Osteoblast (primary cell): ENCODE data around the gene TRAPPC6A. TPM values are rescaled to one million over a fixed set of nuclear protein-coding genes. Genes with fewer than 3 reads are reported as not detected.

Experiments used
- DNase-seq: peaks from one replicate; pipeline ENCODE4 v3.0.0; 2011; ENCODE audit warnings: low spot score, mixed read lengths; ENCODE audit not compliant: insufficient read length; ENCODE audit errors: missing footprints
- H2AFZ ChIP-seq: 2 replicates; pipeline ENCODE4 v1.6.0; 2011; ENCODE audit warnings: mild to moderate bottlenecking, low read length
- H3K27ac ChIP-seq: 2 replicates; pipeline ENCODE4 v1.5.1; 2011; ENCODE audit warnings: mild to moderate bottlenecking, low read depth, low read length, moderate library complexity
- H3K27me3 ChIP-seq: 2 replicates; pipeline ENCODE4 v1.6.0; 2012; ENCODE audit warnings: mild to moderate bottlenecking, control low read depth, inconsistent platforms, low read length, moderate library complexity; ENCODE audit not compliant: insufficient read depth
- H3K36me3 ChIP-seq: 2 replicates; pipeline ENCODE4 v1.5.1; 2011; ENCODE audit warnings: mild to moderate bottlenecking, low read length, control low read depth, moderate library complexity; ENCODE audit not compliant: insufficient read depth
- H3K4me1 ChIP-seq: 2 replicates; pipeline ENCODE4 v1.5.1; 2011; ENCODE audit warnings: mild to moderate bottlenecking, low read length, control low read depth, moderate library complexity; ENCODE audit not compliant: insufficient read depth
- H3K4me2 ChIP-seq: 2 replicates; pipeline ENCODE4 v1.6.0; 2011; ENCODE audit warnings: mild to moderate bottlenecking, low read length; ENCODE audit not compliant: insufficient read depth
- H3K4me3 ChIP-seq: fragments of 200-600 bp; sonication (generic); 3 replicates; pipeline ENCODE4 v1.5.1; 2012; ENCODE audit warnings: mild to moderate bottlenecking, low read length, inconsistent platforms; ENCODE audit not compliant: insufficient read depth
- H3K79me2 ChIP-seq: 2 replicates; pipeline ENCODE4 v1.6.0; 2012; ENCODE audit warnings: mild to moderate bottlenecking, low read length, control low read depth, inconsistent platforms; ENCODE audit not compliant: insufficient read depth
- H3K9me3 ChIP-seq: 2 replicates; pipeline ENCODE4 v1.5.1; 2011; ENCODE audit warnings: low read depth, low read length, control low read depth
- H4K20me1 ChIP-seq: 2 replicates; pipeline ENCODE4 v1.6.0; 2012; ENCODE audit warnings: mild to moderate bottlenecking, low read length, control low read depth; ENCODE audit not compliant: insufficient read depth
- total RNA-seq: library from RNA; depleted of rRNA; stranded (reverse); fragments of >200 nt; gene quantifications from 2 replicates; pipeline ENCODE4 v1.2.3, GENCODE V29; 2012
- TF ChIP-seq, protein P1 (sequence below): IDR thresholded peaks from 2 replicates; pipeline ENCODE4 v1.5.1; 2011; ENCODE audit warnings: mild to moderate bottlenecking, low read depth, low read length, moderate library complexity; ENCODE audit errors: extremely low read depth

TRAPPC6A gene
- total RNA-seq, 1 donor: 13.8 TPM

DNA sequence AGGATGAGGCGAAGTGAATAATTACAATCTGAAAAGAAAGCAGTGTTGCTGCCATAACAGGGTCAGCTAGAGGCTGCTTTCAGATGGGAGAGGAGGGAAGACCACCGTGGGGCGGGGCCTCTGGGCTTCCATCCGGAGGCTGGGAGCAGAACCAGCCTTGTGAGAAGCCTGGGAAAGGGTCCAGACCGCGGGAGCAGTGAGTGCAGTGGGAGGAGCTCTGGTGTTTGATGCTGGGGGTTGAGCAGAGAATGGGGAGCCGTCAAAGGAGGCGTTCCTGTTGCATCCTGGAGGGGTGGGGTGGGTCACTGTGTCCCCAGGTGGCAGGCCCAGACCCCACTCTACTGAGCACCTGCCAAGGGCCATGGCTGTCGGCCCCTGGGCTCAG lies 35.3 kb downstream of the TRAPPC6A start:
- Histone ChIP-seq H3K4me1 (no peaks in the 10 kb centered on the region), H2AFZ (no peak overlapping the region), H3K79me2 (peaks cover 18% of the 10 kb centered on the region), H3K9me3 (no peaks in the 10 kb centered on the region), H3K36me3 (peaks cover 20% of the 10 kb centered on the region), H4K20me1 (peaks cover 10% of the 10 kb centered on the region), H3K4me2 (no peak overlapping the region), H3K4me3 (no peak overlapping the region), H3K27me3 (no peaks in the 10 kb centered on the region), H3K27ac (no peak overlapping the region)
- peak; percentile 90 for DNase-seq
- TF ChIP-seq, protein P1, sequence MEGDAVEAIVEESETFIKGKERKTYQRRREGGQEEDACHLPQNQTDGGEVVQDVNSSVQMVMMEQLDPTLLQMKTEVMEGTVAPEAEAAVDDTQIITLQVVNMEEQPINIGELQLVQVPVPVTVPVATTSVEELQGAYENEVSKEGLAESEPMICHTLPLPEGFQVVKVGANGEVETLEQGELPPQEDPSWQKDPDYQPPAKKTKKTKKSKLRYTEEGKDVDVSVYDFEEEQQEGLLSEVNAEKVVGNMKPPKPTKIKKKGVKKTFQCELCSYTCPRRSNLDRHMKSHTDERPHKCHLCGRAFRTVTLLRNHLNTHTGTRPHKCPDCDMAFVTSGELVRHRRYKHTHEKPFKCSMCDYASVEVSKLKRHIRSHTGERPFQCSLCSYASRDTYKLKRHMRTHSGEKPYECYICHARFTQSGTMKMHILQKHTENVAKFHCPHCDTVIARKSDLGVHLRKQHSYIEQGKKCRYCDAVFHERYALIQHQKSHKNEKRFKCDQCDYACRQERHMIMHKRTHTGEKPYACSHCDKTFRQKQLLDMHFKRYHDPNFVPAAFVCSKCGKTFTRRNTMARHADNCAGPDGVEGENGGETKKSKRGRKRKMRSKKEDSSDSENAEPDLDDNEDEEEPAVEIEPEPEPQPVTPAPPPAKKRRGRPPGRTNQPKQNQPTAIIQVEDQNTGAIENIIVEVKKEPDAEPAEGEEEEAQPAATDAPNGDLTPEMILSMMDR: no peak

DNA sequence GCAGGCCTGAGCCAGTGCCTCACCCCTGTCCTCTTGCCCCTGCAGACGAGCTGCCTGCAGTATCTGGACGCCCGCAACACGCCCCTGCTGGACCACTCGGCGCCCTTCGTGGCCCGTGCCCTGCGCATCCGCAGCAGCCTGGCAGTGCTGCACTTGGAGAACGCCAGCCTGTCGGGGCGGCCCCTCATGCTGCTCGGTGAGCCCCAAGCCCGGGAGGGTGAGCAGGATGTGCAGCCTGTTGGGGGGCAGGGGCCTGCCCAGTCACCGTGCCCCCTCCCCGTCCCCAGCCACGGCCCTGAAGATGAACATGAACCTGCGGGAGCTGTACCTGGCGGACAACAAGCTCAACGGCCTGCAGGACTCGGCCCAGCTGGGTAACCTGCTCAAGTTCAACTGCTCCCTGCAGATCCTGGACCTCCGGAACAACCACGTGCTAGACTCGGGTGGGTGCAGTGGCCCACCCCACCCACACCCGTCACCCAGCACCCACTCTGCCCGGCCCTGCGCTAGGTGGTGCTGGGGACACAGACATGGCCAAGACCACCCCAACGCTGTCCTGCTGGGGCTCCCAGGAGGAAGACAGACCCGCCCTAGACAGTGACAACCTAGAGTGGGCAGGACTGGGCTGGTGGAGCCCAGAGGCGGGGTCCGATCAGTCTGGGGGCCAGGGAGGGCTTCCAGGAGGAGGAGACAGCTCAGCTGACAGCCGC lies 35.9 kb downstream of the TRAPPC6A start:
- Histone ChIP-seq H3K79me2 (peaks cover 24% of the 10 kb centered on the region), H3K27me3 (no peaks in the 10 kb centered on the region), H3K36me3 (peaks cover 19% of the 10 kb centered on the region), H3K4me2 (no peak overlapping the region), H4K20me1 (peaks cover 15% of the 10 kb centered on the region), H3K4me3 (no peak overlapping the region), H2AFZ (no peak overlapping the region), H3K27ac (no peak overlapping the region), H3K9me3 (no peaks in the 10 kb centered on the region), H3K4me1 (no peaks in the 10 kb centered on the region)
- TF ChIP-seq, protein P1: no peak
- DNase-seq: peak; percentile 75

DNA sequence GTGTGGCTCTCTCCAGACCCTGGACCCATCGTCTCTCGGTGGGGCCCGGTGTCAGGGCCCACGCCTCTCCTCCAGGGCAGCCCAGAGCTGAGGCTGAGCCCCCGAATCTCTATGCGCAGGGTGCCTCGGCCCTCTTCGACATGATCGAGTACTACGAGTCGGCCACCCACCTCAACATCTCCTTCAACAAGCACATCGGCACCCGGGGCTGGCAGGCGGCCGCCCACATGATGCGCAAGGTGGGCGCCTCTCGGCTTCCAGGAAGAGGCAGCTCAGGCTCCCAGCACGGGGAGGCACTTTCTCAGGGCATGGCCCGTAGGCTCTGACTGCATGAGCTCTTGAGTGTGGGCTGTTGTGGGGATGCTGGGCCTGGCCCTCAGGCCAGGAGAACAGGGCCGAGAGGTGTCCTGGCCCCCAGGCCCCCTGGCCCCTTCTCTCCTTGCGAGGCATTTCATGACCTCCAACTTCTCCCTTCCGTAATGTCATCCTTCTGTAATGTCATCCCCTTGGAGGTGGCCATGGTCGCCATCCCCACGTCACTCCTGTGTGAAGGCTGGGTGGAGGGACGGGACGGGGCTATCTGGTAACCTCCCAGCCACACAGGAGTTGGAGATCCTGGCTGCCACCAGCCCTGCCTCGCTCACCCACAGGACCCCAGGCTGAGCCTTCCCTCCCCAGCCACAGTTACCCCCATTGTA lies 36.7 kb downstream of the TRAPPC6A start:
- Histone ChIP-seq H3K4me3 (no peak overlapping the region), H4K20me1 (peaks cover 21% of the 10 kb centered on the region), H3K27me3 (no peaks in the 10 kb centered on the region), H3K9me3 (no peaks in the 10 kb centered on the region), H3K79me2 (peaks cover 32% of the 10 kb centered on the region), H3K27ac (no peak overlapping the region), H2AFZ (no peak overlapping the region), H3K4me1 (no peaks in the 10 kb centered on the region), H3K4me2 (no peak overlapping the region), H3K36me3 (peaks cover 12% of the 10 kb centered on the region)
- TF ChIP-seq, protein P1: no peak
- DNase-seq: peak; percentile 26

DNA sequence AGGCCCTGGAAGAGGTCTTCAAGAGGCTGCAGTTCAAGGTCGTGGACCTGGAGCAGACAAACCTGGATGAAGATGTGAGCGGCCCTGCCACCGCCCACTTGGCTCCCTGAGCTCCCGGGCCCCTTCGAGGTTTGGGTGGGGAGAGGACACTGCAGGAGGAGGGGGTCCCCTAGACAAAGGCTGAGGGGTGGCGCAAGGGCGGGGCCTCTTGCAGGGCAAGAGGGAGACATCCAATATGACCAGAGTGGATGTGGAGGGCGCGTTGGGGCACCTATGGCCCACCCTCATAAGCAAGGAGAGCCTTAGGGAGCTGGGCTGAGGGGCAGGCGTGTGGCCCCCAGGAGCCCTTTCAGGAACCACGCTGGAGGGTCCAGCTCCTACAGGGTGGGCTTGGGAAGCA lies 37.5 kb downstream of the TRAPPC6A start:
- Histone ChIP-seq H3K4me1 (no peaks in the 10 kb centered on the region), H3K27me3 (no peaks in the 10 kb centered on the region), H3K9me3 (no peaks in the 10 kb centered on the region), H3K27ac (no peak overlapping the region), H3K4me3 (no peak overlapping the region), H2AFZ (no peak overlapping the region), H3K79me2 (peaks cover 38% of the 10 kb centered on the region), H3K36me3 (peaks cover 12% of the 10 kb centered on the region), H4K20me1 (peaks cover 22% of the 10 kb centered on the region), H3K4me2 (no peak overlapping the region)
- DNase-seq: no peak
- TF ChIP-seq, protein P1: no peak
